Left cardiac atrium (tissue), 4 donors: ENCODE measurements around the gene TRPM7. TPM values are rescaled to one million over a fixed set of nuclear protein-coding genes. Genes with fewer than 3 reads are reported as not detected.

Experiments
- ATAC-seq, 2 donors: fragments of 200-7000 bp; cut with Tn5 transposase; one replicate each; pipeline ENCODE4 v1.9.1; 2020; ENCODE audit warnings: mild to moderate bottlenecking in 2 of 2, moderate library complexity in 2 of 2
- DNase-seq: peaks from one replicate; pipeline ENCODE4 v3.0.0-alpha.2; 2020
- intact Hi-C, 2 donors: fragments of 100-400 bp; cut with DNase I; formaldehyde crosslinking; loops; one replicate each; pipeline versions ENCODE4 v1.14.1 to v1.15.1; 2022 to 2023
- total RNA-seq, 2 donors: library from RNA; stranded (reverse); fragmentation: NEBNext Ultra II Directional; extraction: Animal tissue kit (Norgen Biotek cat#: 25700); gene quantifications; one replicate each; pipeline ENCODE4 v1.2.1, GENCODE V29; 2021
- donor health status: DM: no; HTN: yes; CAD: no.
- donor health status: DM: no; HTN: yes; CAD: no; lungs with severe emphysema.
- donor health status: DM: yes; HTN: yes; CAD: no.
- donor health status: Dilated cardiomyopathy.

TRPM7 gene
- total RNA-seq, 2 donors from 2014 or later: 21.1 to 29.4 TPM

GRCh38 chr15:50519740-50520425 is 166.7 kb downstream of the TRPM7 start:
- DNase-seq (no peak), ATAC-seq (no peak)
- intact Hi-C loops: no loop called here

- intact Hi-C loops: no loop called here
- no peak for ATAC-seq
- DNase-seq: no peak
Measured at GRCh38 chr15:50513001-50513400, 173.6 kb downstream of the TRPM7 start.

Other genes starting within 250 kb of the TRPM7 start
- gene USP50, start 140.1 kb downstream of the TRPM7 start, total RNA-seq: under 1 TPM in 1 of 2 donors, not detected in 1; 0.47 TPM
- 100 to 1,000 TPM in 1 of 2 donors, 10 to 100 TPM in 1; 95.1 to 129 TPM for gene SPPL2A, start 78.9 kb upstream of the TRPM7 start, total RNA-seq
- 1 to 10 TPM; 6.3 to 9.9 TPM for gene AP4E1, start 221.9 kb upstream of the TRPM7 start, total RNA-seq